ENCODE measurements around the gene ZMIZ1. TPM values are rescaled to one million over a fixed set of nuclear protein-coding genes. Genes with fewer than 3 reads are reported as not detected.

ZMIZ1 gene
- polyA plus RNA-seq, 1 donor from 2014 or later = 26.8 TPM

- H3K27ac ChIP-seq (ENCODE audit: low read length) = no peak overlapping the region
- H3K4me3 ChIP-seq (ENCODE audit: low read length) = no peak overlapping the region
- no peak overlapping the region for H2AFZ ChIP-seq (ENCODE audit: low read depth, low read length)
- no peak overlapping the region for H3K4me2 ChIP-seq (ENCODE audit: low read length)
- H3K36me3 ChIP-seq (ENCODE audit: insufficient read depth, low read length) = no peaks in the 10 kb centered on the region
- no peaks in the 10 kb centered on the region for H3F3A ChIP-seq (ENCODE audit: insufficient read depth, low read length, poor library complexity, severe bottlenecking)
- H3K27me3 ChIP-seq (ENCODE audit: insufficient read depth, low read depth, low read length) = no peaks in the 10 kb centered on the region
- H3K79me2 ChIP-seq (replicated peaks; ENCODE audit: insufficient read depth, low read length) = no peaks in the 10 kb centered on the region
- TF ChIP-seq SMC3 (conservative IDR thresholded peaks at IDR 0.05; ENCODE audit: poor library complexity) (no peak), CTCF (IDR thresholded peaks at IDR 0.05; ENCODE audit: poor library complexity, severe bottlenecking) (no peak), EZH2 (IDR thresholded peaks at IDR 0.05; ENCODE audit: borderline replicate concordance, insufficient read depth, low read length, poor library complexity, severe bottlenecking) (no peak), REST (IDR thresholded peaks at IDR 0.05; ENCODE audit: borderline replicate concordance) (no peak), MXI1 (conservative IDR thresholded peaks at IDR 0.05; ENCODE audit: poor library complexity, severe bottlenecking) (no peak), RAD21 (conservative IDR thresholded peaks at IDR 0.05) (no peak), EP300 (conservative IDR thresholded peaks at IDR 0.05; ENCODE audit: poor library complexity, severe bottlenecking) (no peak), TAF1 (IDR thresholded peaks at IDR 0.05; ENCODE audit: low read depth) (no peak), POLR2AphosphoS5 (IDR thresholded peaks at IDR 0.05) (no peak)
- no peaks in the 10 kb centered on the region for H3K9me2 ChIP-seq (ENCODE audit: insufficient read depth, low read length)
- no peaks in the 10 kb centered on the region for H3K9me3 ChIP-seq (ENCODE audit: low read length)
- no peak overlapping the region for H3K9ac ChIP-seq (ENCODE audit: low read length)
- no peaks in the 10 kb centered on the region for H4K20me1 ChIP-seq (ENCODE audit: insufficient read depth)
Observed at GRCh38 chr10:79027147-79028055, 41.4 kb upstream of the ZMIZ1 start.

GRCh38 chr10:79028056-79028430 is 40.7 kb upstream of the ZMIZ1 start:
- H2AFZ ChIP-seq (ENCODE audit: low read depth, low read length) = no peak overlapping the region
- TF ChIP-seq REST (IDR thresholded peaks at IDR 0.05; ENCODE audit: borderline replicate concordance) (no peak), CTCF (IDR thresholded peaks at IDR 0.05; ENCODE audit: poor library complexity, severe bottlenecking) (no peak), SMC3 (conservative IDR thresholded peaks at IDR 0.05; ENCODE audit: poor library complexity) (no peak), MXI1 (conservative IDR thresholded peaks at IDR 0.05; ENCODE audit: poor library complexity, severe bottlenecking) (no peak), RAD21 (conservative IDR thresholded peaks at IDR 0.05) (no peak), EZH2 (IDR thresholded peaks at IDR 0.05; ENCODE audit: borderline replicate concordance, insufficient read depth, low read length, poor library complexity, severe bottlenecking) (no peak), TAF1 (IDR thresholded peaks at IDR 0.05; ENCODE audit: low read depth) (no peak), EP300 (conservative IDR thresholded peaks at IDR 0.05; ENCODE audit: poor library complexity, severe bottlenecking) (no peak), POLR2AphosphoS5 (IDR thresholded peaks at IDR 0.05) (no peak)
- no peak overlapping the region for H3K4me3 ChIP-seq (ENCODE audit: low read length)
- H3K9me2 ChIP-seq (ENCODE audit: insufficient read depth, low read length) = no peaks in the 10 kb centered on the region
- H4K20me1 ChIP-seq (ENCODE audit: insufficient read depth) = no peaks in the 10 kb centered on the region
- H3K9me3 ChIP-seq (ENCODE audit: low read length) = no peaks in the 10 kb centered on the region
- H3K27ac ChIP-seq (ENCODE audit: low read length) = no peak overlapping the region
- no peaks in the 10 kb centered on the region for H3K27me3 ChIP-seq (ENCODE audit: insufficient read depth, low read depth, low read length)
- H3K36me3 ChIP-seq (ENCODE audit: insufficient read depth, low read length) = no peaks in the 10 kb centered on the region
- no peak overlapping the region for H3K9ac ChIP-seq (ENCODE audit: low read length)
- no peak overlapping the region for H3K4me2 ChIP-seq (ENCODE audit: low read length)
- H3F3A ChIP-seq (ENCODE audit: insufficient read depth, low read length, poor library complexity, severe bottlenecking) = no peaks in the 10 kb centered on the region
- H3K79me2 ChIP-seq (replicated peaks; ENCODE audit: insufficient read depth, low read length) = no peaks in the 10 kb centered on the region
